GM18870 (cell line): ENCODE data around the gene ZP1.

Experiments
- ATAC-seq: cut with Tn5 transposase; IDR thresholded peaks from one replicate; pipeline ENCODE4 v1.9.1; 2021; ENCODE audit warnings: moderate library complexity; ENCODE audit not compliant: unreplicated experiment

The ZP1 gene

DNA sequence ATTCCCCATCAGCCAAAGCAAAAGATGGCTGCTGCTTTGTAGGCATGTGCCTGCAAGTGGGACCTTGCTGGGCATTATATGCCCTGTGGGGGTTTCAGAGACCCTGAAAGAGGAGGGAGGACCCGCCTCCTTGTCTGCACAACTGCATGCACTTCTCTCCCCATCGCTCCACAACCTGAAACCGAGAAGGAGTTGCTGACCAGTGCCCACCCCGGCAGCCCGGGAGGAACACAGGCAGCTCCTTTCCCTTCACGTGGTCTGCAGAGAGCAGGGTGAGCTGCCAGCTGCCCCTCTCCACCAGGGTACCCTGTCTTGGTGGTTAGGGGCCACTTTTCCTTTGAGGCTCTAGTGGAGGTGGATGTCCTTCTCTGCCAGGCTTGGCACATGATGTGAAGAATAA, 55.6 kb downstream of the ZP1 start:
- no peak for ATAC-seq

DNA sequence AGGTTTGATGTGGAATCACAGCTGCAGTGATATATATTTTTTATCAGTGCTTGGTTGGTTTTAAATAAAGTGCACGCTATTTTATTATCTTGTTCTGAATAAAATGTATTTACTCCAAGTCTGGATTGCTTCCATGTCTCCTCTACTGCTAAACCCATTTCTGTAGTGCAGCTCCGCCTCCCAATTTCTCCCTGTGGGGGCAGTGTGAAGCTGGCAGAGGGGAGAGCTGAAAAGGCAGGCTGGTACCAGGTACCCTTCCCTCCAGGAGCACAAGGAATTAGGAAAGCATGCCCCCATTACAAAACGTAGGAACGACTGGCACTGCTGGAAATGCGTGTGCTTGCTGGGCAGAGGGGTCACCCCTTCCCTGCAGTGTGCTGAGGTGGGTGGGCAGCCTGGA, 56.0 kb downstream of the ZP1 start:
- ATAC-seq, result no peak

DNA sequence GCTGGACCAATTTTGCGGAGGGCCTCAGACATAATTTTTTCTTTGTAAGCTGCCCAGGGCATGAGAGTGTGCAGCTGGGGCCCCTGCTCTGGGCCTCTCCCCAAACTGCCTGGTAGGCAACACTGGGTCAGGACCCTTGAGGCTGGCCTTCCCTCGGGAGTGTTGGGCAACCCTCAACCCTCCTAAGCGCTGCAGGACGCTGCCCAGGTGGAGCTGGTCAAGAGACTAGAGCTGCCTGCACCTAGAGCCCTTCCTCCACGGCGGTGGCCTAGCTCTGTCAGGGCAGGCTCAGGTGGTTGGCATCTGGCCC, 56.4 kb downstream of the ZP1 start:
- ATAC-seq, result no peak

DNA sequence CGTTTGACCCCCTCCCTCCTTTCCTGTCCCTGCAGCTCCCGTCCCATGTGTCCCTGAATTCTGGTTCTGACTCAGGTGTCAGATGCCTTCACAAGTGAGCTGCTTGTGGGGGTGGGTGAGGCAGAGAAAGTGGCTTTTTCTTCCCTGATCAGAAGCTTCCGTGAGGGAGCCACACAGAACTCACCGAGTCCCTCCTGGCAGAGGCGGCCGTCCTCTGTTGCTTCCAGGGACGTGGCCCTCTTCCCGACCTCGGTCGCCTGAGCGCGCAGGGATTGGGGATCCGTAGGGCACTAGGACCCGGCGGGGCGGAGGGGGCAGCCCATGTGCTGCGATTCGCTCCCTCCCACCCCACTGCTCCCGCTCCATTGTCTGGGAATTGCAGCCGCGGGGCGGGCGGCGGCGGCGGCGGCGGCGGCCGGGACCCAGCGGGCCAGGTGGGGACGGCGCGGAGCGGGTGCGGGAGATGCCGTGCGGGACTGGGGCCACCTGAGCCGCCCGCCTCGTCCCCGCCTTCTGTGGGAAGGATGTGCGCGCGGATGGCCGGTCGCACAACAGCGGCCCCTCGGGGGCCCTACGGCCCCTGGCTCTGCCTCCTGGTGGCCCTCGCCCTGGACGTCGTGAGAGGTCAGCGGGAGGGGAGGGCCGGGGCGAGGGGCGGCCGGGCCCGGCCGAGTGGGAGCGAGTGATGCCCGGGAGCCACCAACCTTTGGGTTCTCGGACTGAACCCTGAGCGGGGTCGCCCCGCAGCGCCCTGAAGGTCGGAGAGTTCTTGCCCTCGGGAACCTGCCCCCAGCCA, 57.0 kb downstream of the ZP1 start, which contains the start of gene TMEM132A:
Gene TMEM132A (plus strand): TSS at position 351 of the 796 bp plus-strand sequence. CDS start 174 bp downstream, at position 525.
- no peak for ATAC-seq
